HT-29 (cell line): Measurements from ENCODE around the gene MYPN. TPM values are rescaled to one million over a fixed set of nuclear protein-coding genes. Genes with fewer than 3 reads are reported as not detected.
A peak's percentile ranks its signal among the peaks of the same experiment; 100 is the strongest.
"Not testable (repeated sequence)": the region's sequence is repeated elsewhere in the genome, so short reads cannot be mapped to it uniquely, and the experiment has no call there.

Experiments
- DNase-seq: peaks from one replicate; pipeline ENCODE4 v3.0.0-alpha.2; 2015; ENCODE audit warnings: low spot score
- total RNA-seq: library from RNA; depleted of rRNA; stranded (reverse); fragments of >200 nt; shearing (Covaris generic); gene quantifications from 2 replicates; pipeline ENCODE4 v1.2.3, GENCODE V29; 2014

The MYPN gene
- total RNA-seq, 1 experiment from 2014 or later: not detected

DNA sequence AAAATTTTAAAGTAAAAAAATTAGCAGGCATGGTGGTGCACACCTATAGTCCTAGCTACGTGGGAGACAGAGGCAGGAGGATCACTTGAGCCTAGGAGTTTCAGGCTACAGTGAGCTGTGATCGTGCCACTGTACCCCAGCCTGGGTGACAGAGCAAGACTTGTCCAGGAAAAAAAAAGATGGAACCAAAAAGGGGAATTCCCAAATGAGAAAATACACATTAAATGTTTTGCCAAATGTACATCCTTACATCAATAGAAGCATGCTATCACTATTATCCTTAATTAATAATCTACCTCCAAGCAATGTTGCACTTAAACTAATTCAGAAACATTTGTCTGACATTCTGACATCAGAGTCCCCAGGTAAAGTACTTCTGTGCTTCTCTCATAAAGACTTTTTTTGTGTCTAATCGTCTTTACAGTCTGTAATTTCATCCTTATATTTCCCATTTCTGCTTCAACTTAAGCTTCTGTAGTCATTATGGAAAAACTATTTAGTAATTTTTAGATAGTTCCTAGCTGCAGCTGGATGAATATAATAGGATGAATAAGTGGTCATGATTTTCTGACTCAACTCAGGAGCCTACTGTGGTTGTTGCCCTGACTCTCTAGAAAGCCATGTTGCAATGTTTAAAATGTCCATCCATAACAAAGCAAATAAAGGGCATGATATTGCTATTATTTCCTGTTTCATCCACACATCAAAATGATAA lies 57.7 kb downstream of the MYPN start:
- no peak for DNase-seq

DNA sequence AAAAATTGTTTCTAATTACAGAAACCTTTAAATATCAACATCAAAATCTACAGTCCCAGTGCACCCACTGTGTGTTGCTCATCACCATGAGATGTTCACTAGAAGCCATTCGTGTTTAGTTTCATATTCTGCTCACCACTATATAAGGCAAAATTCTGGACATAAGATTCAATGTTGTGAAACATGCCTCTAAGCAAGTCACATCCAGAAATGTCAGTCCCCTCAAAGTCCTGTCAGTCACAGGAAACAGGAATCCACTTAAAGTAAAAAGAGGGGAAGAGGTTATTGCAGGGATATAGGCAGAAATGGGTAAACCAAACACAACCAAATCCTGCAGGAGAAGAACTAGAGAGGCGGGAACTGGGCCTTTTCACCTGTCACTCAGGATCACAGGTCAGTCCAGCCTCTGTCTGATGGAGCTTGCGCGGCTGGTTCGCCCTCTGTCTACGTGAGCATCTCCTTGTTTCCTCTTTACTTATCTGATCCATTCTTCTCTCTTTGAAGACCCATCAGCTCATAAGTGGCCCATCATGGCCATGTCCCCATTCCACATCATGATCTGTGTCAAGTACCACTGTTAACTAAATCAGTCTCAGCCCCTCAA lies 58.4 kb downstream of the MYPN start:
- DNase-seq: no peak

DNA sequence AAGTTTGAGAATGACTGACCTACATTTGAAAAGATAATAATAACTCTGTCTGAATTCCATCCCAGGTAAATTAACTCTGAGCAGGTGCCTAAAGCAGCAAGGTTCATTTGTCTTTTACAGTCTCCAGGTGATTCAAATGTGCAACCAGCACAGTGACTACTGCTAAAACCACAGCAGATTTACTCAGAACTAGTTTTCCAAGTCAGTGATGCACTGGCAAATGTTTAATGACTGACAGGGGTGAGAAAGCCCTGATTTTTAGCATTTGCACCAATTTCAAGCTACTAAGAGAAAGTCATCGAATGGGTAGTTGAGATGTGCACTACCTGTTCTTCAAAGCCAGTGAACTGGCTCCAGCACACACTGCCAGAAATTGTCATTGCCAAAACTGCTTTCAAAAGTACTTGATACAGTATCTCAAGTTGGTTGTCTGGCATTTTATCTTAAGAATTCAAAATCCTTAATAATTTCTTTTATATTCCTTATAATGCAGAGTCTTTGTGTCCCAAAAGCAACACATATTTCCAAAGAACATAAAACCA lies 62.3 kb downstream of the MYPN start:
- no peak for DNase-seq

DNA sequence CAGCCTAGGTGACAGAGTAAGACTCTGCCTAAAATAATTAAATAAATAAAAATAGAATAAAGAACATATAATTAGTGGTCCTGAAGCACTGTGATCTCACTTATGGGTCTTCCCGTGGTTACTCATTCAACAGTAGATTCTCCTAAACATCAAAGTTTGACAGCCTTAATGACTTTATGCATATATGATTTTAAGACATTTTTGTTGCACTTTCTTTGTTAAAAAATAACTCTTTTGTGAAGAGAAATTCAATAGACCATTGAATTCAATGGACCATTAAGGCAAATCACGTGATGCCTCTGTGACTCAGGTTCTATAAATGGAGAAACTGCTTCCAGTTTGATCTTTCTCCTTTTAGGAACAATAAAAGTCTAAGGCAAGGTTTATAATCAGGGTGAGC lies 63.0 kb downstream of the MYPN start:
- DNase-seq: no peak

DNA sequence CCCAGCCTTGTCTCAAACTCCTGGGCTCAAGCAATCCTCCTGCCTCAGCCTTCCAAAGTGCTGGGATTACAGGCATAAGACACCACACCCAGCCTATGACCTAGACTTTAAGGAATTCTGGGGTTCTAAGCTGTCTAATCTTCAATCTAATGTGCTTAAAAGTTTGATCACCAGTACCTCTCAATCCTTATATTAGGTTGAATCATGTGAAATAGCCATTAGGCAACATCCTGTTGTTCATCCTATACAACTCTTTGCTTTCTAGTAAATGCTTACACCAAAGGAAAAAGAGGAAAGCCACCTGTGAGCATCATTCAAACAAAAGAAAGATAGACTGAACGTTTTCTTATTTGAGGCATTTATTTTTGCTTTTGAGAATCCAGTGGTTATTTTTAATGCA lies 66.7 kb downstream of the MYPN start:
- DNase-seq: no peak

DNA sequence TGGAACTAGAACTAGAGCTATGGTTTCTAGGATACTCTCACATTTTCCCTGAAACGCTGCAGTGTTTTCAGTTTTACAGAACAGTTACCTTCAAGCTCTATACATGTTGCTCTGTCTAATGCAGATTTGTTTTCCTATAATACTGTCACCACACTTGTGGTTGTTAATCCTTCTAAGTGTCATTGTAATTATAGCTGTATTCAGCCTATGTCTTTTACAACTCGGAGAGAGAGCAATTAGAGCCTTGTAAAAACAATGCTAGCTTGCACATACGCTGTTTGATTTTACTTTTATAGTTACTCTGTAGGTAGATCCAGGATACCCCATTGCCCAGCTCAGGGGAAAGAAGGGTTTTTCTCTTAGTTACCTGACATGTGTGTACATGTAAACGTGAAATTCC lies 67.5 kb downstream of the MYPN start:
- DNase-seq: no peak

DNA sequence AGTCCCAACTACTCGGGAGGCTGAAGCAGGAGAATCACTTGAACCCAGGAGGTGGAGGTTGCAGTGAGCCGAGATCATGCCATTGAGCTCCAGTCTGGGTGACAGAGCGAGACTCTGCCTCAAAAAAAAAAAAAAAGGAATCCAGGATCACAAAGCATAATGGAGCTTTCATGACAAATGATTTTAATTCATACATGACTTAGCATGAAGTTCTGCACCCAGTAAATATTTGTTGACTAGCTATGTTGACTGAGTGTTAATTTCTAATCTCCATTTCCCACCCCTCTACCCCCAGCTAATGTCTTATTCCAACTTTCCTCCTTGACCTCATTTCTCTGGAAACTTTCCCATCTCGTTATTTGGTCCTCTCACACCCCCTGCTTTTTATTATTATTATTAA lies 69.3 kb downstream of the MYPN start:
- no peak for DNase-seq

DNA sequence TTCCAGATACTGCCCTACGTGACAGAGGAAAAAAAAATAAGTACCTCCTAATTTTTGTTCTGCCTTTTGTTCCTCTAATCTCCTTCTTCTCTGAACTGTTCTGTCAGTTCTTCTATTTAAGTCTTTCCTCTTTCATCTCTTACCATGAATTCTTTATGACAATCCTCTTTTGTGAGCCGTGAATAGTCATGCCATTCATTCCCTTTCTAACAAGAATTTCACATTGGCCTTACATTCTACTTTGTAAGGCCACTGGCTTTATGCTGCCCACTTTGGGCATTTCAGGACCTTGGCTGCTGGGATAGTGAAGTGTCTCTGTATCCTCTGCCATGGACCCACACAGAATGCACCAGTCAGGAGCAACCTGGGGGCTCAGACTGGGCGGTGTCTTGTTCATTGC lies 69.7 kb downstream of the MYPN start:
- DNase-seq: no peak

DNA sequence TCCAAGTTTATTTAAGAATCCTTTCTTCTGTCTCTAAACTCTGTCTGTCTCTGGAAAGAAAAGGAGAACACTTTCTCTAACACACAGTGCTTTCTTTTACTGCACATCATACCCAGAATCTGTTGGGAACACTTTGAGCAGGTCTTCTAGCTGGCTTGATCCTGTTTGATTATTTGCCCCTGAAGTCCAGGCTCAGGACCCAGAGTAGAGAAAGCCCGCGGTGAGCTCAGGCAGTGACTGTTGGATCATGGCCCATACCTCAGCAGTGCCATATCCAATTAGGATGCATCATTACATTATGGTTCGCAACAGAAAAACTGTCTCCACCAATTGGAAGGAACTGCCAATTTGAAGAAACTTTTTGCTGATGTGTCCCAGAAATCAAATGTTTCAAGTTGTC lies 71.2 kb downstream of the MYPN start:
- no peak for DNase-seq

DNA sequence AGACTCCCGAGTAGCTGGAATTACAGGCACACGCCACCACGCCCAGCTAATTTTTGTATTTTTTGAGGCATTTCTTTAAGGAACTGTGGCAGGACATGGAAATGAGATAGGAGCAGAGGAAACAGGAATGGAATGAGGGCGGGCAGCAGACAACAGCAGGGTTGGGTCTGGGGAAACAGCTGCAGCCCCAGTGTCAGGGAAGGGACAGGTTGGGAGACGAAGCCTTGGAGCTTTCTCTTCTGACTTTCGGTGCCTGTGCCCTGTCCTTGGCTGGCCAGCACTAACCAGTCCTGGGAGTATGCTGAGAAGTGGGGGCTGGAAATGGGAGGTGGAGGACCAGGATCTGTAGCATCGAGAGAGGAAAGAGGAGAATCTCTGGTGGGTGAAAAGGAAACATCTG lies 75.3 kb downstream of the MYPN start:
- no peak for DNase-seq

DNA sequence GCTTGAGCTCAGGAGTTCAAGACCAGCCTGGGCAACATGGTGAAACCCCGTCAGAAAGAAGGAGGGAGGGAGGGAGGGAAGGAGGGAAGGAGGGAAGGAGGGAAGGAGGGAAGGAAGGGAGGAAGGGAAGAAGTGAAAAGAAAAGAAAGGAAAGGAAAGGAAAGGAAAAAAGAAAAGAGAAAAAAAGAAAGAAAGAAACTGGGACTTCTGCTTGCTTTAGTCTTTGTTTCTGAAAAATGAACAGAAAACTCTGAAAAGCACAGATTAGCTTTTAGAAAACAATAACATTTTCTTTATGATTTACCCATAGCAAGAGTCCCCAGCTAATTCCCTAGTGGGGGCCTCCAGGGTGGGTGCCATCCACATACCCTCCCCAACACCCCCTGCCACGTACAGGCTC lies 75.8 kb downstream of the MYPN start:
- no peak for DNase-seq

DNA sequence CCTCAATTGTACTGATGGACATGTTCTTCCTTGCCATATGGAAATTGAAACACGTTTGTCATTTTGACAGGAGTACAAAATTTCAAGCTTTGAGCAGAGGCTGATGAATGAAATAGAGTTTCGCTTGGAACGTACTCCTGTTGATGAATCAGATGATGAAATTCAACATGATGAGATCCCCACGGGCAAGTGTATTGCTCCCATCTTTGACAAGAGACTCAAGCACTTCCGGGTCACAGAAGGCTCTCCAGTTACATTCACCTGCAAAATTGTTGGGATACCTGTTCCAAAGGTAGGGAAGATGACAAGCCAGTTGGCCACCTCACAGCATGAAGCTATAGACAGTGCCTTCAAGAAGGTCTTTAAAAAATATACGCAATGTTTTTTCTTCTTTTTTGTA lies 79.5 kb downstream of the MYPN start:
- no peak for DNase-seq

DNA sequence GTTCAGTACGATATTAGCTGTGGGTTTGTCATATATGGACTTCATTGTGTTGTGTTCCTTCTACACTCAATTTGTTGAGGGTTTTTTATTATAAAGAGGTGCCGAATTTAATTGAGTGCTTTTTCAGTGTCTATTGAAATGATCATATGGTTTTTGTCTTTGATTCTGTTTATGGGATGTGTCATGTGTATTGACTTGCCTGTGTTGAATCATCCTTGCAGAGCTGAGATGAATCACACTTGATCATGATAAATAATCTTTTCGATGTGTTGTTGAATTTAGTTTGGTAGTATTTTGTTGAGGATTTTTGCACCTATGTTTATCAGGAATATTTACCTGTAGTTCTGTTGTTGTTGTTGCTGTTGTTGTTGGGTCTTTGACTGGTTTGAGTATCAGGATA lies 82.8 kb downstream of the MYPN start:
- DNase-seq: no peak

DNA sequence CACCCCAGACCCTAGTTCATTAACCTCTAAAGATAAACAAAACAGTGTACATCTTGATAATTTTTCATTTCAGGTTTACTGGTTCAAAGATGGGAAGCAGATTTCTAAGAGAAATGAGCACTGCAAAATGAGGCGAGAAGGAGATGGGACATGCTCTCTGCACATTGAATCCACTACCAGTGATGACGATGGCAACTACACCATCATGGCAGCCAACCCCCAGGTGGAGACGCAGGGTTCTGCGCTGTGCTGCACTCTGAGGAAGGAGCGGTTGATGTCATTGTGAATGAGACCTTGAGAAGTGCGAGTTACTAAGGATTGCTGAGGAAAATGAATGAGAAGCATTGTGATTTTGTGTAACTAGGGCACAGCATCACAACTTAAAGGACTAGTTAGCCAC lies 85.0 kb downstream of the MYPN start:
- no peak for DNase-seq

DNA sequence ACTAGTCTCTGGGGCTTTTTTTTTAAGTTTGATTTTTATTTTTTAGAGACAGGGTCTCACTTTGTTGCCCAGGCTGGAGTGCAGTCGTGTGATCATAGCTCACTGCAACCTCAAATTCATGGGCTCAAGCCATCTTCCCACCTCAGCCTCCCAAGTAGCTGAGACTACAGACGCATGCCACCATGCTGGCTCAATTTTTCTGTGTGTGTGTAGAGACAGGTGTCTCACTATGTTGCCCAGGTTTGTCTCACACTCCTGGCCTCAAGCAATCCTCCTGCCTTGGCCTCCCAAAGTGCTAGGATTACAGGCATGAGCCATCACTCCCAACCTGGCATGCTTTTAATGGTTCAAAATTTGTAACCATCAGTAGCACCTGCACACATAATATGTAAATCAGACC lies 86.5 kb downstream of the MYPN start:
- not testable (repeated sequence) for DNase-seq

DNA sequence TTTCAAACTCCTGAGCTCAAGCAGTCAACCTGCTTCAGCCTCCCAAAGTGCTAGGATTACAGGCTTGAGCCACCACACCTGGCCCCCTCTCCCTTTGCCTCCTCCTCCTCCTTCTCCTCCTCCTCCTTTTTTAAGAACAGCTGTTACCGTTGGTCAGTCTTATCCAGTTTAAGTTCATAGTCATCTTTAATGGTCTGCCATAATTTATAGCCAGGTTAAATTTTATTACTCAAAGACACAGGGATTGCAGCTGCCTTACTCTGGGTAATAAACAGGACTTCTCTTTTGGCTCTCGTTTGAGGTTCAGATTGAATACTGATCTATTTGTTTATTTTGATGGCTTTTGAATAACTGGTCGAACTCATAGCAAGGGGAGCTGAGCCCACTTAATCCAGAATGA lies 87.4 kb downstream of the MYPN start:
- DNase-seq: no peak

DNA sequence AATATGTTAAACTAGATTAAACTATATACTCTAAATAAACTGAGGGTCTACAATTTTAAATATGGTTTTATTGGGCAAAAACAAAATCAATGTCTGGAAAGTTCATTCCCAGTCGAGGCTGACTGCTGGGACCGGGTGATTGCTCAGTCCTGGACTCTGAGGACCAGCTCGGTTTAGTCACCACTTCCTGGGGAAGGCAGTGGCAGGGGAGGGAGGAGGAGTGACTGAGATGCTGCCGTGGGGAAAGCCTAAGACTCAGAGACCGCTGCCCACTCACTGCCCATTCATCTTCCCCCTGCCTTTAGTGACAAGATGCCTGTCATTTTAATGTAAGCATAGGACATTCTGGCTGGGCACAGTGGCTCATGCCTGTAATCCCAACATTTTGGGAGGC lies 93.7 kb downstream of the MYPN start:
- DNase-seq: no peak

DNA sequence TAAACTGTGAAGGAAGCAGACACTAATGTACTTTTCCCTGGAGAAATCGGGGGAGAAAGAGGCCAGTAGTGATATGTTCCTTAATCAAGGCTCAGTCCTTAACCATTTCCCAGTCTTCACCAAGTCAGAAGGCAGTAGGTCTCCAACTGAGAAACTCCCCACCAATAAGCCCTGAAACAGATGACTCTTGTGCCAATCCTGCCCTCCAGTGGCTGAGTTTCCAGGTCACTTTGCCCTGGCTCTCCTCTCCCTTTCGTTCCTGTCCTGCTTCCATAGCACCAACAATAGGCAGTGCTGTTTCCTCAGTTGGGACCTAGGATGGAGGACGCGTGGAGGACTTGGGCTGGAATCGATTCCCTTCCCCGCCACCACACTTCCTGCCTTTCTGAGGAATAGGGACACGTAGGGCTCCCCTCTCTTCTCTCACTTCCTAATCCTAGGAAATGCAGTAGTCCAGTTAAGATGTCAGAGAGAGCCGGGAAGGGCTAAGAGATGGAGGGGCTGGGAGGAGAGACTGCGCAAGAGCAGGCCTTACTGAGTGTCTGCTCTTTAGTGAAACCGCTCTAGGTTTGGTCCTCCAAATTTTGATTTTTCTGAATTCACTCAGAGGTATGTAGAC lies 99.2 kb downstream of the MYPN start:
- DNase-seq: peak; percentile 91

DNA sequence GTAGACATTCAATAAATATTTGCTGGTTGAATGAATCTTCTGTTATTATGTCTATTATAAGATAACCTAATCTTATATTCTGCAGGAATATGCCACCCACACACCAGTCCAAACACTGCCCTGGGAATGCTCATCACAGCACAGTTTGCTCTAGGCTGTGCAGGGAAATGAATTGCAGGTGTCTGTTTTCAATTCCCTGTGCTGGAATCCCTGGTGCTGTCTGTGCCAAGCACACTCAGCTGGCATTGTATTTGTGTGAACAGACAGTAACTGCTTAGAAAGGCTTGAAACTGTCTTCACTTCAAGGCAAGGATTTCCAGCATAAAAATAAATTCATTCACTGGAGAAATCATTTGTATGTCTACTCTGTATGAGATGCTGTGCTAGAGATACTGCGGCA lies 102.4 kb downstream of the MYPN start:
- DNase-seq: no peak

DNA sequence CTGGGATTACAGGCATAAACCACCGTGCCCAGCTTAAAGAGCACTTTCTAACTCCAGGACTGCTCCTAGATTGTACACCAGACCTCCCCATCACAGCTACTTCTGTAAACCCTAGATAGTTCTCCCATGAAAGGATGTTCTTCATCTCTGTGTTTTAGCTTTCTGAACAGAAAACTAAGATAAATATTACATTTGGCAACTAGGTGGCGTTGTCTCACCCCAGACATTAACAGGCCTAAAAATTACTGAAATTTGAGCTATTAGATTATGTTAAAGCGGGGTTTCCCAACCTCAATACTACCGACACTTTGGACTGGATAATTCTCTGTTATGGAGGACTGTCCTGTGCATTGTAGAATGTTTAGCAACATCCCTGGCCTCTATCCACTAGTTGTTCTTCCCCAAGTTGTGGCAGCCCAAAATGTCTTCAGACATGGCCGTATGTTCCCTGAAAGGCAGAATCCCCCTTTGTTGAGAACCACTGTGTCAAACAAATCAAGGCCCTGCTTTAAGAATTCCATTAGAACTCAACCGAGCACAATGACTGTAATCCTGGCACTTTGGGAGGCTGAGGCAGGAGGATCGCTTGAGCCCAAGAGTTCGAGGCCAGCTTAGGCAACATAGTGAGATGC lies 103.5 kb downstream of the MYPN start:
- DNase-seq: peak; percentile 47

DNA sequence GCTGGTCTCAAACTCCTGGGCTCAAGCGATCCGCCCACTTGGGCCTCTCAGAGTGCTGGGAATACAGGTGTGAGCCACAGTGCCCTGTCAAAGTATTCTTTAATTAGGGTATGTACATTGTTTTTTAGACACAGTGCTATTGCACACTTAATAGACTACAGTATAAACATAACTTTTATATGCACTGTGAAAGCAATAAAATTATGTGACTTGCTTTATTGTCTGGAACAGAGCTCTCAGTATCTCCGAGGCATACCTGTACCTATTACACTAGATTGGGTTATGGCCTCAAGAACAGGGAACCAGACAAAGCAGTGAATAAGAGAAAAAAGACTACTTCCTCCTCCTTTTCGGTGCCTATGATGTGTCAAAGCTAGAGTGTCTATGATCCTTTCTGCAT lies 109.5 kb downstream of the MYPN start:
- DNase-seq: no peak

DNA sequence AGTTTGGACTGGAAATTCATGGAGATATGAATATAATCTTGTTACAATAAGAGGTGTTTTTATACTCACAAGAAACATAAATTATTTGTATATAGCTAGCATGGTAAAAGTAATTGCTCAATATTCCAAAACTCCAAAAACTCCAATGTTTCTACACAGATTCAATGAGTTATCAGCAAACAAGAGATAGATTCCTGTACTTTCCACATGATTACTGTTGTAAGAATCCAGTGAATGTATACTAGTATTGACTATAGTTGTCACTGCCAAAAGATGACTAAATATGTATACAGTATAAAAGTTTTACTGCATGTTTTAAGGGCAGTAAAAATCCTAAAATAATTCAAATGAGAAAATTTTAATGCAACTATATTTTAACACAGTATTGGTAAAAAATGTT lies 111.9 kb downstream of the MYPN start:
- no peak for DNase-seq

DNA sequence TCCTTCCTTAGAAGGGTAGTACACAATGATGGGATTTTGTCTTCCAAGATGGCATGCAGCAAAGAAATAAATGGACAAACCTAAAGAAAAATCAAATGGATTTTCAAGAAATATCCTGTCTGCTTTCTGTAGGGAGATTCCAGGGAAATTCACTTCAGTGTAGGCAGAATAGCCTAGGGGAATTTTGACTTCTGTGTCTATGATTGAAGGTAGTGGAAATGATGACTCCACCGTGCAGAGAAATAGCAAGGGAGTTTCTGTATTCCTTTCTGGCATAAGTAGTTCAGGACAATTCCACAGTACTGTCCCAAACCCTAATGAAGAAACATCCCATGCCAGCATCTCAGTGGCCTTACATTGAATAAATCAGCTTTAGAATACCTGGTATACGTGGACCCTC lies 113.1 kb downstream of the MYPN start:
- no peak for DNase-seq
